ENCODE measurements around the gene WFDC11.

Gene WFDC11

DNA sequence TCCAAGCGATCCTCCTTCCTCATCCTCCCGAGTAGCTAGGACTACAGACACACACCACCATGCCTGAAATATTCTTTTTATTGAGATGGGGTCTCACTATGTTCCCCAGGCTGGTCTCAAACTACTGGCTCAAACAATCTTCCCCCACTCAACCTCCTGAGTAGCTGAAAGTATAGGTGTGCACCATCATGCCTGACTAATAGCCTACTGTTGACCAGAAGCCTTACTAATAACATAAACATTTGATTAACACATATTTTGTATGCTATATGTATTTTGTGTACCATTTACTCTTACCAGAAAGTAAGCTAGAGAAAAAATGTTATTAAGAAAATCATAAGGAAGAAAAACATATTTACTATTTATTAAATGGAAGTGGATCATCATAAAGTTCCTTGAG is 52.4 kb downstream of the WFDC11 start:
- no peak overlapping the region for H3K27ac ChIP-seq (ENCODE audit: low read length)
- no peak overlapping the region for H2AFZ ChIP-seq (ENCODE audit: low read depth, low read length)
- TF ChIP-seq EZH2 (IDR thresholded peaks at IDR 0.05; ENCODE audit: borderline replicate concordance, low read depth, low read length, severe bottlenecking): no peak
- TF ChIP-seq, protein P1, sequence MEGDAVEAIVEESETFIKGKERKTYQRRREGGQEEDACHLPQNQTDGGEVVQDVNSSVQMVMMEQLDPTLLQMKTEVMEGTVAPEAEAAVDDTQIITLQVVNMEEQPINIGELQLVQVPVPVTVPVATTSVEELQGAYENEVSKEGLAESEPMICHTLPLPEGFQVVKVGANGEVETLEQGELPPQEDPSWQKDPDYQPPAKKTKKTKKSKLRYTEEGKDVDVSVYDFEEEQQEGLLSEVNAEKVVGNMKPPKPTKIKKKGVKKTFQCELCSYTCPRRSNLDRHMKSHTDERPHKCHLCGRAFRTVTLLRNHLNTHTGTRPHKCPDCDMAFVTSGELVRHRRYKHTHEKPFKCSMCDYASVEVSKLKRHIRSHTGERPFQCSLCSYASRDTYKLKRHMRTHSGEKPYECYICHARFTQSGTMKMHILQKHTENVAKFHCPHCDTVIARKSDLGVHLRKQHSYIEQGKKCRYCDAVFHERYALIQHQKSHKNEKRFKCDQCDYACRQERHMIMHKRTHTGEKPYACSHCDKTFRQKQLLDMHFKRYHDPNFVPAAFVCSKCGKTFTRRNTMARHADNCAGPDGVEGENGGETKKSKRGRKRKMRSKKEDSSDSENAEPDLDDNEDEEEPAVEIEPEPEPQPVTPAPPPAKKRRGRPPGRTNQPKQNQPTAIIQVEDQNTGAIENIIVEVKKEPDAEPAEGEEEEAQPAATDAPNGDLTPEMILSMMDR (IDR thresholded peaks at IDR 0.05; ENCODE audit: borderline replicate concordance, extremely low read depth, low read length, poor library complexity, severe bottlenecking): no peak
- H3K79me2 ChIP-seq (ENCODE audit: insufficient read depth, low read length): no peaks in the 10 kb centered on the region
- no peaks in the 10 kb centered on the region for H3K36me3 ChIP-seq (ENCODE audit: insufficient read depth, low read length)
- H4K20me1 ChIP-seq (ENCODE audit: insufficient read depth, low read length): no peaks in the 10 kb centered on the region
- ATAC-seq (ENCODE audit: insufficient read depth, low read depth): no peak
- no peaks in the 10 kb centered on the region for H3K4me1 ChIP-seq (ENCODE audit: insufficient read depth, low read length)
- no peak for DNase-seq
- no peak overlapping the region for H3K4me2 ChIP-seq (ENCODE audit: insufficient read depth, low read length)
- no peak overlapping the region for H3K9ac ChIP-seq (ENCODE audit: low read depth, low read length)
- H3K9me3 ChIP-seq (ENCODE audit: insufficient read depth, low read length, severe bottlenecking): no peaks in the 10 kb centered on the region
- H3K4me3 ChIP-seq (ENCODE audit: low read depth in 1 of 2, low read length in 2 of 2): no peak overlapping the region
- H3K27me3 ChIP-seq (ENCODE audit: insufficient read depth, low read length, poor library complexity): peaks cover 12% of the 10 kb centered on the region

DNA sequence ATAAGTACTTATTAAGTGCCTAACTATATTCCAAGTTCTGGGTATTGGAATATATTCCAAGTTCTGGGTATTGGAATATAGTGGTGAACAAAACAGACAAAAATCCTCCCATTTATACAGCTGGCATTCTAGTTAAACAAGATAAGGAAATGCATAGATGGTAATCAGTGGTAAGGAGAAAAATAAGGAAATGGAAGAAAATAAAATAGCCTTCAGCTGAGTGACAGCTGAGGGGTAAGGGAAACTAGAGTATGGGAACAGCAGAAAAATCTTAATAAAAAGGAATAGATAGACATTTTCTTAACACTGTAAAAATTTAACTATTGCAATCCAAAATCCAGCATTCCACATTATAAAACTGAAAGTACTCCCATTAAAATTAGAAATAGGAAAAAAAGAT is 57.7 kb downstream of the WFDC11 start:
- no peaks in the 10 kb centered on the region for H3K79me2 ChIP-seq (ENCODE audit: insufficient read depth, low read length)
- no peak for ATAC-seq (ENCODE audit: insufficient read depth, low read depth)

DNA sequence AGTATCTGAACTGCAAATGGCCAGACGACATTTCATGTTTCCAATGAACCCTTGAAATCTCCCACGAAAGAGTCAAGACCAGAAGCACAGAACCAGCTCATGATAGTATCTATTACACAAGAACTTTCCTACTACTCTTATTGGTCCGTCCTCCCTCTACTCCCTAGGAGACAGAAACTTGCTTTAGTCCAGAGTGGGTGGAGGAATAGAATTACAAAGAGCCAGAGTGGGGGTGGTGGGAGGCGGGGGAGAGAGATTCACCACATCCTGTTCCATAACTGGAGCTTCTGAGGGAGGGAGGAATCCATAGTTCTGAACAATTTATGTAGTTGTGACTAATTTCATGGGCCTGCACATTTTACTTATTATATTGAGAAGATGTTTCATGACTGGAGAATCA is 59.0 kb downstream of the WFDC11 start:
- ATAC-seq (ENCODE audit: insufficient read depth, low read depth) (peak; percentile 71), DNase-seq (peak; percentile 33)
- no peak overlapping the region for H3K4me2 ChIP-seq (ENCODE audit: insufficient read depth, low read length)
- H3K36me3 ChIP-seq (ENCODE audit: insufficient read depth, low read length): no peaks in the 10 kb centered on the region
- H3K4me3 ChIP-seq (ENCODE audit: low read depth in 1 of 2, low read length in 2 of 2): no peak overlapping the region
- TF ChIP-seq, protein P1 (IDR thresholded peaks at IDR 0.05; ENCODE audit: borderline replicate concordance, extremely low read depth, low read length, poor library complexity, severe bottlenecking): no peak
- no peak for TF ChIP-seq EZH2 (IDR thresholded peaks at IDR 0.05; ENCODE audit: borderline replicate concordance, low read depth, low read length, severe bottlenecking)
- H3K9me3 ChIP-seq (ENCODE audit: insufficient read depth, low read length, severe bottlenecking): peaks cover 6% of the 10 kb centered on the region
- no peak overlapping the region for H2AFZ ChIP-seq (ENCODE audit: low read depth, low read length)
- no peak overlapping the region for H3K9ac ChIP-seq (ENCODE audit: low read depth, low read length)
- H3K79me2 ChIP-seq (ENCODE audit: insufficient read depth, low read length): no peaks in the 10 kb centered on the region
- no peak overlapping the region for H3K27ac ChIP-seq (ENCODE audit: low read length)
- H3K4me1 ChIP-seq (ENCODE audit: insufficient read depth, low read length): no peaks in the 10 kb centered on the region; the same call in 1 of the 2 replicates
- no peaks in the 10 kb centered on the region for H4K20me1 ChIP-seq (ENCODE audit: insufficient read depth, low read length)
- H3K27me3 ChIP-seq (ENCODE audit: insufficient read depth, low read length, poor library complexity): peaks cover 15% of the 10 kb centered on the region

More for the DNA sequence above, 57.7 kb downstream of the WFDC11 start:
- Histone ChIP-seq H3K4me2 (ENCODE audit: insufficient read depth, low read length) (no peak overlapping the region), H4K20me1 (ENCODE audit: insufficient read depth, low read length) (no peaks in the 10 kb centered on the region), H3K27ac (ENCODE audit: low read length) (no peak overlapping the region), H3K4me3 (ENCODE audit: low read depth in 1 of 2, low read length in 2 of 2) (no peak overlapping the region), H3K9ac (ENCODE audit: low read depth, low read length) (no peak overlapping the region), H3K9me3 (ENCODE audit: insufficient read depth, low read length, severe bottlenecking) (peaks cover 2% of the 10 kb centered on the region), H2AFZ (ENCODE audit: low read depth, low read length) (no peak overlapping the region), H3K36me3 (ENCODE audit: insufficient read depth, low read length) (no peaks in the 10 kb centered on the region), H3K27me3 (ENCODE audit: insufficient read depth, low read length, poor library complexity) (peaks cover 15% of the 10 kb centered on the region), H3K4me1 (ENCODE audit: insufficient read depth, low read length) (no peaks in the 10 kb centered on the region; the same call in 1 of the 2 replicates)
- DNase-seq: no peak
- TF ChIP-seq EZH2 (IDR thresholded peaks at IDR 0.05; ENCODE audit: borderline replicate concordance, low read depth, low read length, severe bottlenecking): no peak
- TF ChIP-seq, protein P1 (IDR thresholded peaks at IDR 0.05; ENCODE audit: borderline replicate concordance, extremely low read depth, low read length, poor library complexity, severe bottlenecking): no peak

DNA sequence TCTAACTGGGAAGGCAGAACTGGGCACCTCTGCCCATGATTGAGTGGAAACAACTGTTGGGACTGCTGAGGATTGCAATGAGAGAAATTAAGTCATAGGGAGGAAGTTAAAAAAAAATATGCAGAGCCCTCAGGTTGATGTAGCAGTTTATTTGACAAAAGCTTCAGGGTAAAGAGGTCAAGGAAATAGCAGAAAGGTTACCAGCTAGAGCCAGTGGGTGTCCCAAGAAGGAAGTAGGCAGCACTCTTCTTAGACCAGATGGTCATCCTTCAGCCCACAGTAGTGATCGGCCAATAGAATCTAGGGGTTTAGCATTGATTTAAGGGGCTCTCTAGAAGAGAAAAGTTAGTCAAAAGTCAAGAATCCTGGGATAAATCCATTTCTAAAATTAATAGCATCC is 62.2 kb downstream of the WFDC11 start:
- no peak for TF ChIP-seq EZH2 (IDR thresholded peaks at IDR 0.05; ENCODE audit: borderline replicate concordance, low read depth, low read length, severe bottlenecking)
- TF ChIP-seq, protein P1 (IDR thresholded peaks at IDR 0.05; ENCODE audit: borderline replicate concordance, extremely low read depth, low read length, poor library complexity, severe bottlenecking): no peak
- DNase-seq (no peak), ATAC-seq (ENCODE audit: insufficient read depth, low read depth) (no peak)
- Histone ChIP-seq H3K36me3 (ENCODE audit: insufficient read depth, low read length) (no peaks in the 10 kb centered on the region), H3K4me3 (ENCODE audit: low read depth in 1 of 2, low read length in 2 of 2) (no peak overlapping the region), H3K9ac (ENCODE audit: low read depth, low read length) (no peak overlapping the region), H3K27ac (ENCODE audit: low read length) (no peak overlapping the region), H3K4me1 (ENCODE audit: insufficient read depth, low read length) (no peaks in the 10 kb centered on the region; the same call in 1 of the 2 replicates), H3K9me3 (ENCODE audit: insufficient read depth, low read length, severe bottlenecking) (peaks cover 7% of the 10 kb centered on the region), H3K4me2 (ENCODE audit: insufficient read depth, low read length) (no peak overlapping the region), H3K79me2 (ENCODE audit: insufficient read depth, low read length) (no peaks in the 10 kb centered on the region), H2AFZ (ENCODE audit: low read depth, low read length) (no peak overlapping the region), H4K20me1 (ENCODE audit: insufficient read depth, low read length) (no peaks in the 10 kb centered on the region), H3K27me3 (ENCODE audit: insufficient read depth, low read length, poor library complexity) (peaks cover 4% of the 10 kb centered on the region)
